Measurements from ENCODE around the gene PLEKHA4. TPM values are rescaled to one million over a fixed set of nuclear protein-coding genes. Genes with fewer than 3 reads are reported as not detected.
"Not testable (repeated sequence)": the region's sequence is repeated elsewhere in the genome, so short reads cannot be mapped to it uniquely, and the experiment has no call there.

Gene PLEKHA4
- total RNA-seq, 1 donor from 2014 or later = 40.0 TPM

DNA sequence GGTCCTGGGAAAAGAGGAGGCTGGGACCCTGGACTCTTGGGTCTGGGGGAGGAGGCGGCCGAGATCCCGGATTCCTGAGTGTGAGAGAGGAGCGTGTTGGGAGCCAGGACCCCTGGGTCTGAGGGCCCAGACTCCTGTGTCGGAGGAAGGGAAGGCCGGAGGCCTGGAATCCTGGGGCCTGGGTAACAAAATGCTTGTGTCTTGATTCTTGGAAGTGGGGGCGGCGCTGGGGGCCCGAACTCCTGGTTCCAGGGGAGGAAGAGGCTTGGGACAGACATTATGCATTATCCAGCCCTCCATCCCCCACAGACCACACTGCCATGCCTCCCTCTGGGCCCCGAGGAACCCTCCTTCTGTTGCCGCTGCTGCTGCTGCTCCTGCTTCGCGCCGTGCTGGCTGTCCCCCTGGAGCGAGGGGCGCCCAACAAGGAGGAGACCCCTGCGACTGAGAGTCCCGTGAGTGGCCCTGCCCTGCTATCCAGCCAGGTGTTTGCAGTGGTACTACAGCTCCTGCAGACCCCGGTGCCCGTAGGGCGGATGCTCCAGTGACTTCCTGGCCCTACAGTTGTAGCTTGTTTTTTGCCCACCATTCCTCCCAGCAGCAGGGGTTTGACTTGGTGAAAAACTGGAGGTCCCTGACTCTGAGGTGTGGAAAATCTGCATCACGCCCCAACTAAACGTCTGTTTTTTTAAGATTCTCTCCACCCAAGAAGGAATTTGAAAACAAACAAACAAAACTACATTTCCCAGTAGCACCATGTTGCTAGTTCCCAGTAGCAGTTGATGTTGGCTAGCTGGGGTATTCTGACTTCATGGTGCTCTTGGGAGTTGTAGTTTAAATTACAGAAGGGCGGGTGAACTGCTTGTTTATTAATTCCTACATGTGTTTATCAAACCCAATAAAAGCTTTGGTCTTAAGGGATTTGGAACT lies 32.3 kb upstream of the PLEKHA4 start:
- H3K36me3 Mint-ChIP-seq (ENCODE audit: unreplicated experiment) = peaks cover 10% of the 10 kb centered on the region
- no peak for TF ChIP-seq CTCF (IDR thresholded peaks at IDR 0.05)
- peak overlapping the region; percentile 97 for H3K27ac Mint-ChIP-seq (ENCODE audit: unreplicated experiment)
- H3K27me3 Mint-ChIP-seq (ENCODE audit: unreplicated experiment) = no peaks in the 10 kb centered on the region
- DNase-seq (ENCODE audit: extremely low spot score, unreplicated experiment) = no peak
- no peaks in the 10 kb centered on the region for H3K9me3 Mint-ChIP-seq (ENCODE audit: unreplicated experiment)
- peak overlapping the region; percentile 95 for H3K4me3 Mint-ChIP-seq (ENCODE audit: unreplicated experiment)
- H3K4me1 Mint-ChIP-seq (ENCODE audit: unreplicated experiment) = peaks cover 26% of the 10 kb centered on the region

GRCh38 chr19:48899781-48900476 lies 31.5 kb upstream of the PLEKHA4 start, which contains the start of gene NUCB1:
Gene NUCB1 (plus strand): TSS chr19:48900312. CDS start chr19:48900797, 485 bp downstream.
- H3K9me3 Mint-ChIP-seq (ENCODE audit: unreplicated experiment) = no peaks in the 10 kb centered on the region
- peaks cover 9% of the 10 kb centered on the region for H3K36me3 Mint-ChIP-seq (ENCODE audit: unreplicated experiment)
- peak within 1 kb of the TSS; percentile 95 for H3K4me3 Mint-ChIP-seq (ENCODE audit: unreplicated experiment)
- TF ChIP-seq CTCF (IDR thresholded peaks at IDR 0.05) = peak; percentile 40
- H3K27ac Mint-ChIP-seq (ENCODE audit: unreplicated experiment) = peak within 1 kb of the TSS; percentile 97
- DNase-seq (ENCODE audit: extremely low spot score, unreplicated experiment) = peak; percentile 99
- no peaks in the 10 kb centered on the region for H3K27me3 Mint-ChIP-seq (ENCODE audit: unreplicated experiment)
- H3K4me1 Mint-ChIP-seq (ENCODE audit: unreplicated experiment) = peaks cover 26% of the 10 kb centered on the region

GRCh38 chr19:48899386-48899749 lies 31.0 kb upstream of the PLEKHA4 start:
- not testable (repeated sequence) for H3K9me3 Mint-ChIP-seq (ENCODE audit: unreplicated experiment); DNase-seq (ENCODE audit: extremely low spot score, unreplicated experiment); H3K36me3 Mint-ChIP-seq (ENCODE audit: unreplicated experiment); H3K27me3 Mint-ChIP-seq (ENCODE audit: unreplicated experiment)
- H3K4me3 Mint-ChIP-seq (ENCODE audit: unreplicated experiment) = peak overlapping the region; percentile 95
- H3K27ac Mint-ChIP-seq (ENCODE audit: unreplicated experiment) = peak overlapping the region; percentile 97
- H3K4me1 Mint-ChIP-seq (ENCODE audit: unreplicated experiment) = peaks cover 26% of the 10 kb centered on the region

GRCh38 chr19:48897181-48897580 lies 28.8 kb upstream of the PLEKHA4 start:
- H3K9me3 Mint-ChIP-seq (ENCODE audit: unreplicated experiment) = no peaks in the 10 kb centered on the region
- no peak overlapping the region for H3K4me3 Mint-ChIP-seq (ENCODE audit: unreplicated experiment)
- peaks cover 5% of the 10 kb centered on the region for H3K36me3 Mint-ChIP-seq (ENCODE audit: unreplicated experiment)
- no peak overlapping the region for H3K27ac Mint-ChIP-seq (ENCODE audit: unreplicated experiment)
- TF ChIP-seq CTCF (IDR thresholded peaks at IDR 0.05) = no peak
- H3K27me3 Mint-ChIP-seq (ENCODE audit: unreplicated experiment) = no peaks in the 10 kb centered on the region
- DNase-seq (ENCODE audit: extremely low spot score, unreplicated experiment) = no peak
- peaks cover 21% of the 10 kb centered on the region for H3K4me1 Mint-ChIP-seq (ENCODE audit: unreplicated experiment)

- peaks cover 15% of the 10 kb centered on the region for H3K4me1 Mint-ChIP-seq (ENCODE audit: unreplicated experiment)
- H3K4me3 Mint-ChIP-seq (ENCODE audit: unreplicated experiment) = no peak overlapping the region
- H3K36me3 Mint-ChIP-seq (ENCODE audit: unreplicated experiment) = peaks cover 2% of the 10 kb centered on the region
- H3K27me3 Mint-ChIP-seq (ENCODE audit: unreplicated experiment) = no peaks in the 10 kb centered on the region
- H3K27ac Mint-ChIP-seq (ENCODE audit: unreplicated experiment) = no peak overlapping the region
- H3K9me3 Mint-ChIP-seq (ENCODE audit: unreplicated experiment) = no peaks in the 10 kb centered on the region
- no peak for DNase-seq (ENCODE audit: extremely low spot score, unreplicated experiment)
- TF ChIP-seq CTCF (IDR thresholded peaks at IDR 0.05) = no peak
Observed at GRCh38 chr19:48896191-48896720, 27.8 kb upstream of the PLEKHA4 start.
